CD4-positive, alpha-beta memory T cell (primary cell): ENCODE data around the gene DPF1. TPM values are rescaled to one million over a fixed set of nuclear protein-coding genes. Genes with fewer than 3 reads are reported as not detected.
A peak's percentile ranks its signal among the peaks of the same experiment; 100 is the strongest.

ENCODE experiments used
- CTCF ChIA-PET: fragments of 350-600 bp; sonication (Branson Sonifier 250); formaldehyde crosslinking; loops from one replicate; lab custom pipeline; 2021; ENCODE audit warnings: inconsistent platforms; ENCODE audit not compliant: partially characterized antibody; lab: Charles Lee
- POLR2A ChIA-PET: fragments of 350-600 bp; sonication (Branson Sonifier 250); formaldehyde crosslinking; loops from one replicate; lab custom pipeline; 2021; ENCODE audit not compliant: partially characterized antibody; lab: Charles Lee
- DNase-seq, 5 donors: peaks; one replicate each; pipeline versions ENCODE4 v3.0.0 to v3.0.0-alpha.2; 2020 to 2022; ENCODE audit warnings: mixed read lengths in 1 of 5
- H3K27ac ChIP-seq: one replicate; pipeline ENCODE4 v1.7.0; 2013; ENCODE audit warnings: low read depth, low read length
- H3K27me3 ChIP-seq: 2 replicates; pipeline ENCODE4 v1.7.0; 2013; ENCODE audit warnings: mild to moderate bottlenecking, low read length, moderate library complexity; ENCODE audit not compliant: insufficient read depth
- H3K36me3 ChIP-seq: 2 replicates; pipeline ENCODE4 v1.7.0; 2013; ENCODE audit warnings: mild to moderate bottlenecking, low read length, moderate library complexity; ENCODE audit not compliant: insufficient read depth
- H3K4me1 ChIP-seq: 2 replicates; pipeline ENCODE4 v1.7.0; 2013; ENCODE audit warnings: mild to moderate bottlenecking, low read length, moderate library complexity; ENCODE audit not compliant: insufficient read depth
- H3K4me3 ChIP-seq, 2 donors: one replicate each; pipeline ENCODE4 v1.7.0; 2013; ENCODE audit warnings: low read length in 2 of 2, mild to moderate bottlenecking in 1 of 2
- H3K9me3 ChIP-seq, 2 donors: one replicate each; pipeline ENCODE4 v1.7.0; 2013; ENCODE audit warnings: low read length in 2 of 2, control low read depth in 1 of 2; ENCODE audit not compliant: control insufficient read depth in 1 of 2
- H3K27ac Mint-ChIP-seq, 7 donors: one replicate each; pipeline ENCODE4 v1.8.0; 2020 to 2021; ENCODE audit warnings: mixed read lengths in 7 of 7, mild to moderate bottlenecking in 6 of 7, inconsistent platforms in 3 of 7, moderate library complexity in 3 of 7
- H3K27me3 Mint-ChIP-seq, 2 donors: one replicate each; pipeline ENCODE4 v1.8.0; 2020 to 2021; ENCODE audit warnings: mixed read lengths in 2 of 2
- H3K36me3 Mint-ChIP-seq, 2 donors: one replicate each; pipeline ENCODE4 v1.8.0; 2020 to 2021; ENCODE audit warnings: mixed read lengths in 2 of 2, inconsistent platforms in 1 of 2, mild to moderate bottlenecking in 1 of 2
- H3K4me1 Mint-ChIP-seq, 4 donors: one replicate each; pipeline ENCODE4 v1.8.0; 2020 to 2021; ENCODE audit warnings: mixed read lengths in 4 of 4, mild to moderate bottlenecking in 1 of 4
- H3K4me3 Mint-ChIP-seq, 8 donors: one replicate each; pipeline ENCODE4 v1.8.0; 2020 to 2021; ENCODE audit warnings: mixed read lengths in 8 of 8, mild to moderate bottlenecking in 7 of 8, moderate library complexity in 6 of 8, inconsistent platforms in 3 of 8
- H3K9me3 Mint-ChIP-seq, 8 donors: one replicate each; pipeline ENCODE4 v1.8.0; 2020 to 2021; ENCODE audit warnings: mixed read lengths in 8 of 8, mild to moderate bottlenecking in 5 of 8, inconsistent platforms in 3 of 8, moderate library complexity in 1 of 8
- intact Hi-C: fragments of 100-400 bp; cut with micrococcal nuclease; formaldehyde crosslinking; loops from one replicate; pipeline ENCODE4 v1.15.1; 2023
- polyA plus RNA-seq, 2 donors: library from polyadenylated mRNA; unstranded; fragments of 300-500 nt; fragmentation: Illumina TruSeq; gene quantifications; one replicate each; pipeline ENCODE4 v1.2.3, GENCODE V29; 2021
- total RNA-seq, 2 experiments: library from RNA; stranded (reverse); gene quantifications; one replicate each; pipeline ENCODE4 v1.2.3, GENCODE V29; 2021

The DPF1 gene
- total and polyA plus RNA-seq, 4 experiments from 2014 or later = not detected

GRCh38 chr19:38211151-38211591 is 12.9 kb downstream of the DPF1 start:
- intact Hi-C loops = no loop called here
- peaks cover 18 to 26% of the 10 kb centered on the region in 2 donors for H3K27me3 Mint-ChIP-seq
- CTCF ChIA-PET = no interaction called here
- Histone ChIP-seq H3K4me1 (peaks cover 22% of the 10 kb centered on the region), H3K36me3 (no peaks in the 10 kb centered on the region), H3K27me3 (peaks cover 11% of the 10 kb centered on the region), H3K27ac (no peak overlapping the region), H3K9me3 (no peaks in the 10 kb centered on the region), H3K4me3 (no peak overlapping the region)
- H3K4me1 Mint-ChIP-seq = peaks cover 13 to 29% (median 23%) of the 10 kb centered on the region in 4 donors
- POLR2A ChIA-PET = no interaction called here
- peaks cover 0 to 3% (median 0%) of the 10 kb centered on the region in 8 donors for H3K9me3 Mint-ChIP-seq
- DNase-seq = no peak
- H3K27ac Mint-ChIP-seq = no peak overlapping the region
- H3K4me3 Mint-ChIP-seq = peak overlapping the region in 1 of 8 donors; percentile 62
- peaks cover 4 to 8% of the 10 kb centered on the region in 2 donors for H3K36me3 Mint-ChIP-seq

GRCh38 chr19:38210458-38210987 is 13.5 kb downstream of the DPF1 start:
- no peaks in the 10 kb centered on the region for H3K9me3 ChIP-seq
- no peak for DNase-seq
- Mint-ChIP-seq H3K4me3 (peak overlapping the region in 6 of 8 donors; percentile 20 to 68 (median 28)), H3K27me3 (peaks cover 18 to 20% of the 10 kb centered on the region in 2 donors), H3K36me3 (peaks cover 4 to 8% of the 10 kb centered on the region in 2 donors), H3K9me3 (peaks cover 0 to 3% (median 0%) of the 10 kb centered on the region in 8 donors), H3K27ac (no peak overlapping the region), H3K4me1 (peaks cover 13 to 29% (median 23%) of the 10 kb centered on the region in 4 donors)
- no peak overlapping the region for H3K4me3 ChIP-seq
- peaks cover 22% of the 10 kb centered on the region for H3K4me1 ChIP-seq
- no peak overlapping the region for H3K27ac ChIP-seq
- H3K27me3 ChIP-seq = peaks cover 11% of the 10 kb centered on the region
- intact Hi-C loops = no loop called here
- CTCF ChIA-PET = no interaction called here
- no peaks in the 10 kb centered on the region for H3K36me3 ChIP-seq
- POLR2A ChIA-PET = no interaction called here

GRCh38 chr19:38209671-38210457 is 14.2 kb downstream of the DPF1 start:
- H3K4me3 Mint-ChIP-seq = peak overlapping the region in 6 of 8 donors; percentile 12 to 68 (median 28)
- H3K4me1 ChIP-seq = peaks cover 22% of the 10 kb centered on the region
- intact Hi-C loops = no loop called here

GRCh38 chr19:38209152-38209551 is 14.9 kb downstream of the DPF1 start:
- H3K4me3 ChIP-seq = no peak overlapping the region
- H3K27ac ChIP-seq = no peak overlapping the region
- H3K27ac Mint-ChIP-seq = no peak overlapping the region
- H3K27me3 ChIP-seq = peaks cover 11% of the 10 kb centered on the region
- peaks cover 10 to 23% (median 19%) of the 10 kb centered on the region in 4 donors for H3K4me1 Mint-ChIP-seq
- peaks cover 12 to 13% of the 10 kb centered on the region in 2 donors for H3K36me3 Mint-ChIP-seq
- intact Hi-C loops = no loop called here
- ChIA-PET CTCF (no interaction called here), POLR2A (no interaction called here)
- H3K9me3 Mint-ChIP-seq = no peaks in the 10 kb centered on the region
- peaks cover 18% of the 10 kb centered on the region for H3K4me1 ChIP-seq
- no peaks in the 10 kb centered on the region for H3K9me3 ChIP-seq
- no peaks in the 10 kb centered on the region for H3K36me3 ChIP-seq
- H3K4me3 Mint-ChIP-seq = no peak overlapping the region
- no peak for DNase-seq
- H3K27me3 Mint-ChIP-seq = peaks cover 14 to 15% of the 10 kb centered on the region in 2 donors

More at GRCh38 chr19:38209671-38210457, 14.2 kb downstream of the DPF1 start:
- H3K4me1 Mint-ChIP-seq = peaks cover 13 to 29% (median 23%) of the 10 kb centered on the region in 4 donors
- peak overlapping the region in 2 of 7 donors; percentile 14 to 60 for H3K27ac Mint-ChIP-seq
- H3K9me3 Mint-ChIP-seq = peaks cover 0 to 3% (median 0%) of the 10 kb centered on the region in 8 donors
- peaks cover 11% of the 10 kb centered on the region for H3K27me3 ChIP-seq
- no peak overlapping the region for H3K4me3 ChIP-seq
- no peak for DNase-seq
- no peak overlapping the region for H3K27ac ChIP-seq
- H3K36me3 ChIP-seq = no peaks in the 10 kb centered on the region
- peaks cover 18 to 20% of the 10 kb centered on the region in 2 donors for H3K27me3 Mint-ChIP-seq
- CTCF ChIA-PET = no interaction called here
- POLR2A ChIA-PET = no interaction called here
- H3K9me3 ChIP-seq = no peaks in the 10 kb centered on the region
- H3K36me3 Mint-ChIP-seq = peaks cover 5 to 9% of the 10 kb centered on the region in 2 donors

- no peaks in the 10 kb centered on the region for H3K9me3 ChIP-seq
- DNase-seq = no peak
- H3K27me3 ChIP-seq = peaks cover 11% of the 10 kb centered on the region
- ChIA-PET CTCF (no interaction called here), POLR2A (no interaction called here)
- H3K27ac Mint-ChIP-seq = no peak overlapping the region
- H3K4me1 ChIP-seq = peaks cover 12% of the 10 kb centered on the region
- H3K4me3 Mint-ChIP-seq = no peak overlapping the region
- H3K36me3 ChIP-seq = no peaks in the 10 kb centered on the region
- peaks cover 11 to 12% of the 10 kb centered on the region in 2 donors for H3K27me3 Mint-ChIP-seq
- H3K36me3 Mint-ChIP-seq = peaks cover 12 to 15% of the 10 kb centered on the region in 2 donors
- H3K9me3 Mint-ChIP-seq = no peaks in the 10 kb centered on the region
- intact Hi-C loops = no loop called here
- H3K4me3 ChIP-seq = no peak overlapping the region
- no peak overlapping the region for H3K27ac ChIP-seq
- H3K4me1 Mint-ChIP-seq = peaks cover 5 to 18% (median 13%) of the 10 kb centered on the region in 4 donors
Measured at GRCh38 chr19:38208571-38208970, 15.5 kb downstream of the DPF1 start.

- intact Hi-C loops = no loop called here
- Mint-ChIP-seq H3K4me1 (peaks cover 5 to 14% (median 9%) of the 10 kb centered on the region in 4 donors), H3K4me3 (no peak overlapping the region), H3K27me3 (peaks cover 11 to 12% of the 10 kb centered on the region in 2 donors), H3K36me3 (peaks cover 17 to 21% of the 10 kb centered on the region in 2 donors), H3K27ac (no peak overlapping the region), H3K9me3 (no peaks in the 10 kb centered on the region)
- no peak overlapping the region for H3K27ac ChIP-seq
- no peak for DNase-seq
- H3K36me3 ChIP-seq = no peaks in the 10 kb centered on the region
- no peaks in the 10 kb centered on the region for H3K9me3 ChIP-seq
- ChIA-PET CTCF (no interaction called here), POLR2A (no interaction called here)
- no peak overlapping the region for H3K4me3 ChIP-seq
- peaks cover 11% of the 10 kb centered on the region for H3K27me3 ChIP-seq
- H3K4me1 ChIP-seq = peaks cover 6% of the 10 kb centered on the region
Measured at GRCh38 chr19:38207543-38207942, 16.5 kb downstream of the DPF1 start.

- no peak overlapping the region for H3K27ac ChIP-seq
- H3K27me3 ChIP-seq = peaks cover 11% of the 10 kb centered on the region
- ChIA-PET POLR2A (no interaction called here), CTCF (no interaction called here)
- H3K27ac Mint-ChIP-seq = peak overlapping the region in 1 of 7 donors; percentile 57
- H3K9me3 Mint-ChIP-seq = no peaks in the 10 kb centered on the region
- peaks cover 6% of the 10 kb centered on the region for H3K4me1 ChIP-seq
- intact Hi-C loops = no loop called here
- no peaks in the 10 kb centered on the region for H3K36me3 ChIP-seq
- peaks cover 11 to 12% of the 10 kb centered on the region in 2 donors for H3K27me3 Mint-ChIP-seq
- H3K4me1 Mint-ChIP-seq = peaks cover 5 to 14% (median 9%) of the 10 kb centered on the region in 4 donors
- no peak overlapping the region for H3K4me3 ChIP-seq
- no peak overlapping the region for H3K4me3 Mint-ChIP-seq
- peaks cover 18 to 25% of the 10 kb centered on the region in 2 donors for H3K36me3 Mint-ChIP-seq
- no peaks in the 10 kb centered on the region for H3K9me3 ChIP-seq
- no peak for DNase-seq
Measured at GRCh38 chr19:38206928-38207327, 17.1 kb downstream of the DPF1 start.
